Measurements from ENCODE around the gene MAPK8IP2. TPM values are rescaled to one million over a fixed set of nuclear protein-coding genes. Genes with fewer than 3 reads are reported as not detected.

MAPK8IP2 gene
- total and polyA plus RNA-seq, 2 donors (not counting 1 experiment from before 2014, with no cell fraction given): 0.10 to 0.17 TPM

DNA sequence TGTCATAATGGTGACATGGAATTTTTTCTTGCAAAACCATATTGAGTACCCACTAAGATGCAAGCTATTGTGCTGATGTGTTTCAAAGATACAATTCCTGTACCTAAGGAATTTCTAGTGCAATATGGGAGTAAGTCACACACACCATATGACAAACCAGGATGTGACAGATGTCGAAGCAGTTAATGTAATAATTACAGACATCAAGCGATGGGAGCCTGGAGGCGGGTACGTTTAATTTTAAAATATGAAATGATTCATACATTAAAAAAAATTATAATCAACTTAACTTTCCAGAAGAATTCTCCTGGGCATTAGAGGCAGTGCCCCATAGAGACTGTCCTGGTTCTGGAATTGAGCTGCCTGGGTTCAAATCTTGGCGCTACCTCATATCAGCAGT is 43.9 kb upstream of the MAPK8IP2 start:
- no peak for DNase-seq (ENCODE audit: low read depth in 2 of 2)
- TF ChIP-seq EZH2 (IDR thresholded peaks at IDR 0.05; ENCODE audit: low read length, missing control alignments): no peak
- TF ChIP-seq, protein P1, sequence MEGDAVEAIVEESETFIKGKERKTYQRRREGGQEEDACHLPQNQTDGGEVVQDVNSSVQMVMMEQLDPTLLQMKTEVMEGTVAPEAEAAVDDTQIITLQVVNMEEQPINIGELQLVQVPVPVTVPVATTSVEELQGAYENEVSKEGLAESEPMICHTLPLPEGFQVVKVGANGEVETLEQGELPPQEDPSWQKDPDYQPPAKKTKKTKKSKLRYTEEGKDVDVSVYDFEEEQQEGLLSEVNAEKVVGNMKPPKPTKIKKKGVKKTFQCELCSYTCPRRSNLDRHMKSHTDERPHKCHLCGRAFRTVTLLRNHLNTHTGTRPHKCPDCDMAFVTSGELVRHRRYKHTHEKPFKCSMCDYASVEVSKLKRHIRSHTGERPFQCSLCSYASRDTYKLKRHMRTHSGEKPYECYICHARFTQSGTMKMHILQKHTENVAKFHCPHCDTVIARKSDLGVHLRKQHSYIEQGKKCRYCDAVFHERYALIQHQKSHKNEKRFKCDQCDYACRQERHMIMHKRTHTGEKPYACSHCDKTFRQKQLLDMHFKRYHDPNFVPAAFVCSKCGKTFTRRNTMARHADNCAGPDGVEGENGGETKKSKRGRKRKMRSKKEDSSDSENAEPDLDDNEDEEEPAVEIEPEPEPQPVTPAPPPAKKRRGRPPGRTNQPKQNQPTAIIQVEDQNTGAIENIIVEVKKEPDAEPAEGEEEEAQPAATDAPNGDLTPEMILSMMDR (conservative IDR thresholded peaks at IDR 0.05 in 1 of 2, IDR thresholded peaks at IDR 0.05 in 1 of 2; ENCODE audit: low read depth in 1 of 2, low read length in 2 of 2): no peak
- no peaks in the 10 kb centered on the region for H3K4me1 ChIP-seq (ENCODE audit: control insufficient read depth, extremely low read depth, insufficient read depth, low read length)
- no peaks in the 10 kb centered on the region for H3K9me3 ChIP-seq (ENCODE audit: control insufficient read depth, insufficient read depth, low read depth, low read length)
- H3K27ac ChIP-seq (ENCODE audit: insufficient read depth, low read length): no peak overlapping the region
- no peaks in the 10 kb centered on the region for H3K36me3 ChIP-seq (ENCODE audit: control insufficient read depth, insufficient read depth, low read length)
- H3K9ac ChIP-seq (ENCODE audit: insufficient read depth, low read length): no peak overlapping the region
- no peaks in the 10 kb centered on the region for H3K79me2 ChIP-seq (ENCODE audit: control insufficient read depth, insufficient read depth, low read length)
- peaks cover 11% of the 10 kb centered on the region for H3K27me3 ChIP-seq (ENCODE audit: control insufficient read depth, insufficient read depth, low read length)
- no peak overlapping the region for H2AFZ ChIP-seq (ENCODE audit: low read length)
- H3K4me2 ChIP-seq (ENCODE audit: extremely low read depth, insufficient read depth, low read length): no peak overlapping the region
- H4K20me1 ChIP-seq (ENCODE audit: control insufficient read depth, extremely low read depth, insufficient read depth, low read length): no peaks in the 10 kb centered on the region
- H3K4me3 ChIP-seq (replicated peaks in 1 of 4; ENCODE audit: control extremely low read depth in 1 of 4, insufficient read depth in 1 of 4, low read depth in 3 of 4, low read length in 4 of 4): no peak overlapping the region

DNA sequence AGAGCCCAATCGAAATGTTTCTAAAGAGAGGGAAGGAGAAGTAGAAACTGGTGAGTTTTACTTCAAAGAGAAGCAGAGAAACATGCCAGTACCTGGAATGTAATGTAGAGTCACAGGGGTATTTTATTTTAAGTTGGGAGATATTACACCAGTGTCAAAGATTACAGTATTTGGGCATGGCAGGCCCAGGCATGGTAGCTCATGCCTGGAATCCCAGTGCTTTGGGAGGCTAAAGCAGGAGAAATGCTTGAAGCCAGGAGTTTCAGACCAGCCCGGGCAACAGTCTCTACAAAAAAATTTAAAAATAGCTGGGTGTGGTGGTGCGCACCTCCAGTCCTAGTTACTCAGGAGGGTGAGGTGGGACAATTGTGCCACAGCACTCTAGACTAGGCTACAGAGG is 40.6 kb upstream of the MAPK8IP2 start:
- H3K9me3 ChIP-seq (ENCODE audit: control insufficient read depth, insufficient read depth, low read depth, low read length): no peaks in the 10 kb centered on the region
- no peak for TF ChIP-seq EZH2 (IDR thresholded peaks at IDR 0.05; ENCODE audit: low read length, missing control alignments)
- TF ChIP-seq, protein P1 (conservative IDR thresholded peaks at IDR 0.05 in 1 of 2, IDR thresholded peaks at IDR 0.05 in 1 of 2; ENCODE audit: low read depth in 1 of 2, low read length in 2 of 2): no peak

DNA sequence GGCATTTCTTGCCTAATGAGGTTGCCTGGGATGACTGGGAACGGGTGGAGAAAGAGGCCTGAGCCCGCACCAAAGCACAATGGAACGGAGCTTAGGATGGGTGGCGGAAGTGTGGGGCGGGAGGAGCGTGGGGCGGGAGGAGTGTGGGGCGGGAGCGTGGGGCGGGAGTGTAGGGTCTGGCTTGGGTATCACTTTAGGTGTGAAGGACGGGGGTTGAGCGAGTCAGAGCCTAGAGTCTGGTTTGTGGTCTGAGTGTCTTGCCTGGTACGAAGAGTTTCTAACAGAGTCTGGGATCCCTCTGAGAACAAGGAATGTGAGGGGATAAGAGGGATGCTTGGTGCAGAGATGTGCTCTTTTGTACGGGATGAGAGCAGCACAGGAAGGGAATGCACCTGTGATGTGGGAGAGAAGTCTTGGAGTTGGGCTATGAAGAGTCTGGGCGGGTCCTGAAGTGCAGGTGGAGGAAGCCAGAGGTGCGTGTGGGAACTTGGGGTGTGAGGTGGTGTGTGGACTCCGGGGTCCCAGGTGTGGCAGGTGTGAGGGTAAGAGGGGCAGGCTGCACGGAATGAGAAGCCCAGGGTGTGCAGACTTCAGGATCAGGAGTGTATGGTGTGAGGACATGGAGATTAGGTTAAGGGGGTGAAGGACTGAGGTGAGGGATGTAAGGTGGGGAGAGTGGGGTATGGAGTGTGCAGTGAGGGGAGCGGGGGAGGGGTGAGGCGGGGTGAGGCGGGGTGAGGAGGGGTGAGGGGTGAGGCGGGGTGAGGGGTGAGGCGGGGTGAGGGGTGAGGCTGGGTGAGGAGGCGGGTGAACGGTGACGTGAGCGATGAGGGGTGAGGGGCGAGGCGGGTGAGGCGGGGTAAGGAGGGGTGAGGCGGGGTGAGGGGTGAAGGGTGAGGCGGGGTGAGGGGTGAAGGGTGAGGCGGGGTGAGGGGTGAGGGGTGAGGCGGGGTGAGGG is 38.9 kb upstream of the MAPK8IP2 start:
- Histone ChIP-seq H2AFZ (ENCODE audit: low read length) (no peak overlapping the region), H3K4me3 (replicated peaks in 1 of 4; ENCODE audit: control extremely low read depth in 1 of 4, insufficient read depth in 1 of 4, low read depth in 3 of 4, low read length in 4 of 4) (no peak overlapping the region), H3K36me3 (ENCODE audit: control insufficient read depth, insufficient read depth, low read length) (no peaks in the 10 kb centered on the region), H3K9ac (ENCODE audit: insufficient read depth, low read length) (no peak overlapping the region), H3K27me3 (ENCODE audit: control insufficient read depth, insufficient read depth, low read length) (peaks cover 6% of the 10 kb centered on the region), H3K27ac (ENCODE audit: insufficient read depth, low read length) (no peak overlapping the region), H4K20me1 (ENCODE audit: control insufficient read depth, extremely low read depth, insufficient read depth, low read length) (no peaks in the 10 kb centered on the region), H3K4me1 (ENCODE audit: control insufficient read depth, extremely low read depth, insufficient read depth, low read length) (peaks cover 3% of the 10 kb centered on the region), H3K9me3 (ENCODE audit: control insufficient read depth, insufficient read depth, low read depth, low read length) (no peaks in the 10 kb centered on the region), H3K79me2 (ENCODE audit: control insufficient read depth, insufficient read depth, low read length) (no peaks in the 10 kb centered on the region), H3K4me2 (ENCODE audit: extremely low read depth, insufficient read depth, low read length) (no peak overlapping the region)
- TF ChIP-seq, protein P1 (conservative IDR thresholded peaks at IDR 0.05 in 1 of 2, IDR thresholded peaks at IDR 0.05 in 1 of 2; ENCODE audit: low read depth in 1 of 2, low read length in 2 of 2): no peak
- no peak for TF ChIP-seq EZH2 (IDR thresholded peaks at IDR 0.05; ENCODE audit: low read length, missing control alignments)
- no peak for DNase-seq (ENCODE audit: low read depth in 2 of 2)

More for the DNA sequence above, 40.6 kb upstream of the MAPK8IP2 start:
- no peaks in the 10 kb centered on the region for H3K36me3 ChIP-seq (ENCODE audit: control insufficient read depth, insufficient read depth, low read length)
- no peak overlapping the region for H2AFZ ChIP-seq (ENCODE audit: low read length)
- no peak overlapping the region for H3K9ac ChIP-seq (ENCODE audit: insufficient read depth, low read length)
- DNase-seq (ENCODE audit: low read depth in 2 of 2): no peak
- no peak overlapping the region for H3K27ac ChIP-seq (ENCODE audit: insufficient read depth, low read length)
- H3K4me2 ChIP-seq (ENCODE audit: extremely low read depth, insufficient read depth, low read length): no peak overlapping the region
- H3K27me3 ChIP-seq (ENCODE audit: control insufficient read depth, insufficient read depth, low read length): peaks cover 6% of the 10 kb centered on the region
- H3K4me1 ChIP-seq (ENCODE audit: control insufficient read depth, extremely low read depth, insufficient read depth, low read length): peaks cover 3% of the 10 kb centered on the region
- no peak overlapping the region for H3K4me3 ChIP-seq (replicated peaks in 1 of 4; ENCODE audit: control extremely low read depth in 1 of 4, insufficient read depth in 1 of 4, low read depth in 3 of 4, low read length in 4 of 4)
- no peaks in the 10 kb centered on the region for H4K20me1 ChIP-seq (ENCODE audit: control insufficient read depth, extremely low read depth, insufficient read depth, low read length)
- H3K79me2 ChIP-seq (ENCODE audit: control insufficient read depth, insufficient read depth, low read length): no peaks in the 10 kb centered on the region
